GM10248 (cell line): ENCODE results near the gene CACFD1.

ENCODE experiments used
- CTCF ChIA-PET: fragments of 300-600 bp; sonication (Branson Sonifier 250); formaldehyde crosslinking; extraction: SDS; loops from one replicate; lab custom pipeline; 2021; ENCODE audit warnings: antibody characterized with exemption; lab: Yijun Ruan, JAX
- POLR2A ChIA-PET: fragments of 350-650 bp; sonication (Branson Sonifier 250); formaldehyde crosslinking; extraction: SDS; loops from one replicate; lab custom pipeline; 2020; ENCODE audit warnings: antibody characterized with exemption; lab: Yijun Ruan, JAX
- DNase-seq: peaks from one replicate; pipeline ENCODE4 v3.0.0; 2012; ENCODE audit errors: extremely low spot score
- TF ChIP-seq, protein P1 (sequence below): IDR thresholded peaks from 2 replicates; pipeline ENCODE4 v1.5.1; 2012; ENCODE audit warnings: mild to moderate bottlenecking, low read depth; ENCODE audit errors: extremely low read depth, missing control alignments, control extremely low read depth

The CACFD1 gene

DNA sequence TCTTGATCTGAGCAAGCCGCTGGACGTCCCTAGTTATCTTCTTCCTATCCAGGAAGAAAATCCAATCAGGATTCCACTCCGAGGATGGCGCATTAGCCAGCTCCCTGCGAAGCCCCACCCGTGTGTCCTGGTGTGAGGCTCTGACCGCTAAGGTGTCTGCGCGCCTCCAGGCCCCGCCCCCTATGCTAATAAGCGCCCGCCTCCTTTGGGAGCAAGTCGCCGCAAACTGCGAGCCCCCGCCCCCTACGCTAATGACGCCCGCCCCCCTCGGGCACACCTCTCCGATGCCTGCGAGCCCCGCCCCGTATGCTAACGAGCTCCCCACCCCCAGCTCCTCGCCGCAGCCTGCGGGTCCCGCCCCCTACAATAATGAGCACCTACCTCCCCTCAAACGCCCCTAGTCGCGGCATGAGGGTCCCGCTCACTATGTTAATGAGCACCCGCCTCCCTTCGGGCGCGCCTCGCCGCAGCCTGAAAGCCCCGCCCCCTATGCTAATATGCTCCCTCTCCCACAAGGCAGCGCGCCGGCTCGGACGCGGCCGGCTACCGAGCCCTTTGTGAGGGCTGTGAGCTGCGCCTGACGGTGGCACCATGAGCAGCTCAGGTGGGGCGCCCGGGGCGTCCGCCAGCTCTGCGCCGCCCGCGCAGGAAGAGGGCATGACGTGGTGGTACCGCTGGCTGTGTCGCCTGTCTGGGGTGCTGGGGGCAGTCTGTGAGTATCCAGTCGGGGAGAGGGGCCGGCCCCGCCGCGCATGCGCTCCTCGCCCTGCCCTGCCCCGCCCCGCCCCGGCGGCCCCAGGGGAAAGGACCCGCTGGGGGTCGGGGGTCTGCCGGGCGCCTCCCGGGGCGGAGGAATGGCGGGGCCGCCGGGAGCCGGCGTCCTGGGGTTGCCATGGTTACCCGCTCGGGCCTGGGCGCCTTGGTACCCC, at the start of gene CACFD1:
Gene CACFD1, plus strand, starts transcription at position 503 of the 929 bp plus-strand sequence. Its CDS starts 89 bp downstream, at position 592.
- ChIA-PET POLR2A (interaction anchor here (0.6 to 1.5 kb wide), 5 partner anchors 16 to 88 kb away, joined by 4 to 5 read pairs (median 4); no protein-coding TSS in a partner anchor), CTCF (interaction anchor here (1.3 to 1.5 kb wide), 3 partner anchors 19 to 35 kb away, joined by 3 read pairs; partner anchors contain the start of gene SLC2A6)
- TF ChIP-seq, protein P1, sequence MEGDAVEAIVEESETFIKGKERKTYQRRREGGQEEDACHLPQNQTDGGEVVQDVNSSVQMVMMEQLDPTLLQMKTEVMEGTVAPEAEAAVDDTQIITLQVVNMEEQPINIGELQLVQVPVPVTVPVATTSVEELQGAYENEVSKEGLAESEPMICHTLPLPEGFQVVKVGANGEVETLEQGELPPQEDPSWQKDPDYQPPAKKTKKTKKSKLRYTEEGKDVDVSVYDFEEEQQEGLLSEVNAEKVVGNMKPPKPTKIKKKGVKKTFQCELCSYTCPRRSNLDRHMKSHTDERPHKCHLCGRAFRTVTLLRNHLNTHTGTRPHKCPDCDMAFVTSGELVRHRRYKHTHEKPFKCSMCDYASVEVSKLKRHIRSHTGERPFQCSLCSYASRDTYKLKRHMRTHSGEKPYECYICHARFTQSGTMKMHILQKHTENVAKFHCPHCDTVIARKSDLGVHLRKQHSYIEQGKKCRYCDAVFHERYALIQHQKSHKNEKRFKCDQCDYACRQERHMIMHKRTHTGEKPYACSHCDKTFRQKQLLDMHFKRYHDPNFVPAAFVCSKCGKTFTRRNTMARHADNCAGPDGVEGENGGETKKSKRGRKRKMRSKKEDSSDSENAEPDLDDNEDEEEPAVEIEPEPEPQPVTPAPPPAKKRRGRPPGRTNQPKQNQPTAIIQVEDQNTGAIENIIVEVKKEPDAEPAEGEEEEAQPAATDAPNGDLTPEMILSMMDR, result no peak
- DNase-seq, result peak; percentile 98

DNA sequence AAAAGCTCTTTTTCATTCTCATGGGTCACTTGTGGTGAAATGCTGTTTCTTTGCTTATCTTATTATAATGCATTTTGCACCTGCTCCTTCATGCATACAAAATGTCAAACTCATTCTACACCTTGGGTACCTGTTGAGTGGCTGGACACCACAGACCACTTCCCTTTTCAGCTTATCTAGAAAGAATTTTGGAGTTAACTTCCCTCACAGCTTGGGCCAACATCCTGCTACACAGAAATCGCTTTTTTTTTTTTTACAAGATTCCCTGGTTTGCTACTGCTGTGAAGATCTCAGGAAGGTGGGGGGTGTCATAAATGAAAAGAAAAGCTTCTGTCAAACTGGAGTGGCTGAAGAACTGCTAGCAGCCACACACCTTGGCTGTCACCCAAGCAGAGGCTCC, 44.6 kb upstream of the CACFD1 start:
- DNase-seq, result no peak
- TF ChIP-seq, protein P1, result no peak
- ChIA-PET CTCF (interaction anchor here (2.8 kb wide), 1 partner anchor 11 kb away, joined by 8 read pairs; no protein-coding TSS in a partner anchor), POLR2A (no interaction called here)

DNA sequence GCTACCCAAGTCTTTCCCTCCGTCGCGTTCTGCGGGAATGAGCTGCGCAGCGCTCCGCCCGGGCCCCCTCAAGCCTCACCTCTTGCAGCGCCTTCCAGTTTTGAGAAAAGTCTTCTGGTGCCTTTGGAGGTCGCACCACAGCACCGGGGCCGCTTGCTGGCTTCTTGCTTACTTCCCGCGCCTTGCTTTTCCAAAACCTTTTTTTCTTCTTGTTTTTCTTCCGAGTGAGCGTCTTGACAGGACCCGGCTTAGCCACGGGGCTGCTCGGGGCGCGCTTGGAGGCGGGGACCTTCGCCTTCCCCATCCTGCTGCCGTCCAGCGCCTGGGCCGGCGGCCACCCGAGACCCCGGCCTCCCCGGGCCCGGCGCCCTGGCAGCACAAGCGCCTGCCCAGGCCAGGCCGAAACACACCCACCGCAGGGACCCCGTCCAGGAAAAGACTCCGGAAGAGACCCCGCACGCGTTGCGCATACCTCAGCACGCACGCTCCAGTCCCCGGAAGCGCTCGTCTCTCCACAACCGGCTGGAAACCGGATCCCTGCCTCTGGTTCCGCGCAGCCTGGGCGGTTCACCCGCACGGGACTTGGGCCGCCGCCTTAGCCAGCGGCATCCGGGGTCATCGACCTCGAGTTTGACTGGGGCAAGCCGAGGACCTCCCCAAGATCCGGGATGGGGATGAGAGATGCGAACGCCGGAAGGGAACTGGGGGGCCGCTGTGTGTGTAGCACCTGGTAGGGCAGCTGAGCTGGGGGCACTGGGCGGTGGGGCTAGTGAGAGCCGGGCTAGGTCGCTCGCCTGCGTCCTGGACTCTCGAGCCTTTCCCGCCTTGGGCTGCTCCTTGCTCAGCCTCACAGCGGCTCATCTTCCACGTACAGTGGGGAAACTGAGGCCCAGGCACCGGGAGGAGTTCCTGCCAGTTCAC, 42.0 kb upstream of the CACFD1 start, which contains the start of gene REXO4:
Gene REXO4, minus strand, starts transcription at position 470 of the 921 bp plus-strand sequence. Its CDS starts 166 bp downstream, at position 304.
- ChIA-PET CTCF (interaction anchor here (1.1 to 1.7 kb wide), 4 partner anchors 12 to 15 kb away, joined by 3 to 4 read pairs (median 3); no protein-coding TSS in a partner anchor), POLR2A (no interaction called here)
- TF ChIP-seq, protein P1, result no peak
- peak; percentile 84 for DNase-seq

DNA sequence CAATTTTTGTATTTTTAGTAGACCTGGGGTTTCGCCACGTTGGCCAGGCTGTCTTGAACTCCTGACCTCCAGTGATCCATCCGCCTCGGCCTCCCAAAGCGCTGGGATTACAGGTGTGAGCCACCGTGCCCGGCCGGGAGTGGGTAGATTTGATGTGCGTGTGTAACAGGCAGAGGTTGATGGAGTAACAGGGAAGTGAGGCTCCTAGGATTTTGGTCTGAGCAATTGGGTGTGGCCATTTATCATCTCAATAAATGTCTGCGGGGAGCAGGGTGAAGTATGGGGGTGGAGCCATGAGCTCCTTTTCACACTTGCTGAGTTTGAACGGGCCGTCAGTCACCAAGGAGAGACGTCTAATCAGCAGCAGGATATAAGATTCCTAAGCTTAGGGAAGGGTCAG, 40.8 kb upstream of the CACFD1 start:
- TF ChIP-seq, protein P1, result no peak
- no peak for DNase-seq
- ChIA-PET CTCF (interaction anchor here (1.4 kb wide), 1 partner anchor 11 kb away, joined by 3 read pairs; no protein-coding TSS in a partner anchor), POLR2A (no interaction called here)

DNA sequence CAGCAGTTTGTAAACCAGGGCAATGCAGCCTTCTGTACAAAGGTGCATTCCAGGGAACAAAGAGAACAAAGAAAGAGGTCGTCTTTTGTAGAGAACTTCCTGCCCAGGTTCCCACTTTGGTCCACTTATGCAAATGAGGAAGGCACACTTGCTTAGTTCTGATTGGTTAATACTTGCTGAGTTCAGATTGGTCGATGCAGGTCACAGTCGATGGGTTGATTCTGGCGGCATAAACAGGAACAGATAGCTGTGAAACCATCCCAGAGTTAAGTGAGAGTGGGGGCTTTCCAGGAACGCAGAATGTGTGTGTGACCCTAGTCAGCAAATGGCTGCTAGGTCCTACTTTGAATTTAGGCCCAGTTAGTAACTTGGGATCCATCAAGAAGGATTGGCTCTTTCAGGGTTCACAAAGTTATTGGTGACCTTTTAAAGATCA, 39.4 kb upstream of the CACFD1 start:
- POLR2A ChIA-PET, result no interaction called here
- CTCF ChIA-PET, result interaction anchor here (1.0 to 1.8 kb wide), 2 partner anchors 10 to 66 kb away, joined by 3 to 5 read pairs; no protein-coding TSS in a partner anchor

More for the DNA sequence above, 39.4 kb upstream of the CACFD1 start:
- peak; percentile 84 for DNase-seq
- TF ChIP-seq, protein P1, result no peak
